Measurements from ENCODE around the gene NFIX. TPM values are rescaled to one million over a fixed set of nuclear protein-coding genes. Genes with fewer than 3 reads are reported as not detected.

NFIX gene
- total and polyA plus RNA-seq, 7 donors = 22.2 to 347 (median 220) TPM

GRCh38 chr19:13057744-13058143 is 62.5 kb downstream of the NFIX start:
- no peak for TF ChIP-seq CTCF (IDR thresholded peaks at IDR 0.05)
- no peak for DNase-seq
- no peak for ATAC-seq
- peaks cover 99% of the 10 kb centered on the region for H3K4me1 ChIP-seq
- H3K9me3 ChIP-seq = no peaks in the 10 kb centered on the region
- peak overlapping the region; percentile 81 for H3K27ac ChIP-seq
- intact Hi-C loops (cut with DNase I) = no loop called here
- H3K27me3 ChIP-seq (ENCODE audit: insufficient read depth in 3 of 3, low read length in 2 of 3) = no peaks in the 10 kb centered on the region
- 50 to 65% (median 51%) methylated on average over 2 of the region's 2 CpGs for WGBS, 3 donors
- H3K4me3 ChIP-seq = no peak overlapping the region
- H3K36me3 ChIP-seq (ENCODE audit: insufficient read depth in 1 of 2, low read depth in 1 of 2) = no peaks in the 10 kb centered on the region

- no peak for DNase-seq
- peak in 1 of 4 donors; percentile 32 for ATAC-seq
- Histone ChIP-seq H3K4me1 (peaks cover 98% of the 10 kb centered on the region), H3K4me3 (no peak overlapping the region), H3K27me3 (ENCODE audit: insufficient read depth in 3 of 3, low read length in 2 of 3) (no peaks in the 10 kb centered on the region), H3K27ac (peak overlapping the region; percentile 81), H3K9me3 (no peaks in the 10 kb centered on the region), H3K36me3 (ENCODE audit: insufficient read depth in 1 of 2, low read depth in 1 of 2) (no peaks in the 10 kb centered on the region)
- intact Hi-C loops (cut with DNase I) = no loop called here
- TF ChIP-seq CTCF (IDR thresholded peaks at IDR 0.05) = no peak
- 23 to 33% (median 26%) methylated on average over 11 to 12 of the region's 12 CpGs for WGBS, 3 donors
Measured at GRCh38 chr19:13058951-13059660, 63.8 kb downstream of the NFIX start.

GRCh38 chr19:13060233-13060963 is 65.1 kb downstream of the NFIX start:
- peak in 1 of 4 donors; percentile 4 for ATAC-seq
- Histone ChIP-seq H3K4me3 (peak overlapping the region; percentile 52), H3K4me1 (peaks cover 98% of the 10 kb centered on the region), H3K27me3 (ENCODE audit: insufficient read depth in 3 of 3, low read length in 2 of 3) (no peaks in the 10 kb centered on the region), H3K36me3 (ENCODE audit: insufficient read depth in 1 of 2, low read depth in 1 of 2) (no peaks in the 10 kb centered on the region), H3K9me3 (no peaks in the 10 kb centered on the region), H3K27ac (peak overlapping the region; percentile 81)
- DNase-seq = no peak
- intact Hi-C loops (cut with DNase I) = loop anchor here (2.0 to 5.0 kb wide), 3 partner anchors 28 to 76 kb away; no protein-coding TSS in a partner anchor
- no peak for TF ChIP-seq CTCF (IDR thresholded peaks at IDR 0.05)
- WGBS, 3 donors = 13 to 27% (median 20%) methylated on average over 18 to 19 of the region's 19 CpGs

- peak; percentile 62 to 73 (median 66) for ATAC-seq
- no peaks in the 10 kb centered on the region for H3K36me3 ChIP-seq (ENCODE audit: insufficient read depth in 1 of 2, low read depth in 1 of 2)
- peak; percentile 87 to 93 for DNase-seq
- no peaks in the 10 kb centered on the region for H3K9me3 ChIP-seq
- peaks cover 98% of the 10 kb centered on the region for H3K4me1 ChIP-seq
- H3K27ac ChIP-seq = peak overlapping the region; percentile 81
- peak; percentile 98 for TF ChIP-seq CTCF (IDR thresholded peaks at IDR 0.05)
- H3K4me3 ChIP-seq = peak overlapping the region; percentile 52
- 1 to 3% (median 1%) methylated on average over 40 of the region's 40 CpGs for WGBS, 3 donors
- intact Hi-C loops (cut with DNase I) = loop anchor here (2.0 to 5.0 kb wide), 3 partner anchors 28 to 76 kb away; no protein-coding TSS in a partner anchor
- H3K27me3 ChIP-seq (ENCODE audit: insufficient read depth in 3 of 3, low read length in 2 of 3) = no peaks in the 10 kb centered on the region
Measured at GRCh38 chr19:13060964-13061927, 66.0 kb downstream of the NFIX start.

All from psoas muscle (tissue), 8 donors.